ENCODE results near the gene SPDEF. TPM values are rescaled to one million over a fixed set of nuclear protein-coding genes. Genes with fewer than 3 reads are reported as not detected.
A peak's percentile ranks its signal among the peaks of the same experiment; 100 is the strongest.

SPDEF gene
- total RNA-seq, 1 donor from 2014 or later: 5.0 TPM

GRCh38 chr6:34493344-34493743 lies 62.8 kb downstream of the SPDEF start:
- no peak for DNase-seq (ENCODE audit: low read depth)
- H3K27me3 ChIP-seq (ENCODE audit: control insufficient read depth, insufficient read depth, low read length): peaks cover 2% of the 10 kb centered on the region
- TF ChIP-seq, protein P1, sequence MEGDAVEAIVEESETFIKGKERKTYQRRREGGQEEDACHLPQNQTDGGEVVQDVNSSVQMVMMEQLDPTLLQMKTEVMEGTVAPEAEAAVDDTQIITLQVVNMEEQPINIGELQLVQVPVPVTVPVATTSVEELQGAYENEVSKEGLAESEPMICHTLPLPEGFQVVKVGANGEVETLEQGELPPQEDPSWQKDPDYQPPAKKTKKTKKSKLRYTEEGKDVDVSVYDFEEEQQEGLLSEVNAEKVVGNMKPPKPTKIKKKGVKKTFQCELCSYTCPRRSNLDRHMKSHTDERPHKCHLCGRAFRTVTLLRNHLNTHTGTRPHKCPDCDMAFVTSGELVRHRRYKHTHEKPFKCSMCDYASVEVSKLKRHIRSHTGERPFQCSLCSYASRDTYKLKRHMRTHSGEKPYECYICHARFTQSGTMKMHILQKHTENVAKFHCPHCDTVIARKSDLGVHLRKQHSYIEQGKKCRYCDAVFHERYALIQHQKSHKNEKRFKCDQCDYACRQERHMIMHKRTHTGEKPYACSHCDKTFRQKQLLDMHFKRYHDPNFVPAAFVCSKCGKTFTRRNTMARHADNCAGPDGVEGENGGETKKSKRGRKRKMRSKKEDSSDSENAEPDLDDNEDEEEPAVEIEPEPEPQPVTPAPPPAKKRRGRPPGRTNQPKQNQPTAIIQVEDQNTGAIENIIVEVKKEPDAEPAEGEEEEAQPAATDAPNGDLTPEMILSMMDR (IDR thresholded peaks at IDR 0.05; ENCODE audit: insufficient read depth, low read length, severe bottlenecking): no peak
- no peak overlapping the region for H3K4me3 ChIP-seq (ENCODE audit: low read depth, low read length)
- H3K36me3 ChIP-seq (ENCODE audit: control insufficient read depth, insufficient read depth, low read length): no peaks in the 10 kb centered on the region
- no peak for FAIRE-seq

DNA sequence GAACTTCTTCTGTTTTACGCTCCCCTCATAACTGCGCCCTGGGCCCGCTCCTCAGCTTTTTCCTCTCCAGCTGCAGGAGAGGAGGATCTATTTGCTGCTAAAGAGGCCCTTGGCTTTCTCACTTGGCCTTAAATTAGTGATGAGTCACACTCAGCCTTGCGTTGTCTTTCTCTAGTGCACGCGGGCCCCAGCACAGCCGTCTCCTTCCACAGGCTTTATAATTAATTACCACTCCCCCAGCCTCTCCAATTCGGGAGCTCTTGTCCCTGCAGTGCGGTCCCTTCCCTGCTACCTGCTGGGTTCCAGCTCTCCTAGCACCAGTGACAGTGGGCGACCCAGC lies 65.1 kb downstream of the SPDEF start:
- Histone ChIP-seq H3K27me3 (ENCODE audit: control insufficient read depth, insufficient read depth, low read length) (no peaks in the 10 kb centered on the region), H3K36me3 (ENCODE audit: control insufficient read depth, insufficient read depth, low read length) (no peaks in the 10 kb centered on the region), H3K4me3 (ENCODE audit: low read depth, low read length) (no peak overlapping the region)
- DNase-seq (ENCODE audit: low read depth) (peak; percentile 8), FAIRE-seq (no peak)
- TF ChIP-seq, protein P1 (IDR thresholded peaks at IDR 0.05; ENCODE audit: insufficient read depth, low read length, severe bottlenecking): no peak

GRCh38 chr6:34490390-34491090 lies 65.6 kb downstream of the SPDEF start:
- DNase-seq (ENCODE audit: low read depth) (no peak), FAIRE-seq (no peak)

DNA sequence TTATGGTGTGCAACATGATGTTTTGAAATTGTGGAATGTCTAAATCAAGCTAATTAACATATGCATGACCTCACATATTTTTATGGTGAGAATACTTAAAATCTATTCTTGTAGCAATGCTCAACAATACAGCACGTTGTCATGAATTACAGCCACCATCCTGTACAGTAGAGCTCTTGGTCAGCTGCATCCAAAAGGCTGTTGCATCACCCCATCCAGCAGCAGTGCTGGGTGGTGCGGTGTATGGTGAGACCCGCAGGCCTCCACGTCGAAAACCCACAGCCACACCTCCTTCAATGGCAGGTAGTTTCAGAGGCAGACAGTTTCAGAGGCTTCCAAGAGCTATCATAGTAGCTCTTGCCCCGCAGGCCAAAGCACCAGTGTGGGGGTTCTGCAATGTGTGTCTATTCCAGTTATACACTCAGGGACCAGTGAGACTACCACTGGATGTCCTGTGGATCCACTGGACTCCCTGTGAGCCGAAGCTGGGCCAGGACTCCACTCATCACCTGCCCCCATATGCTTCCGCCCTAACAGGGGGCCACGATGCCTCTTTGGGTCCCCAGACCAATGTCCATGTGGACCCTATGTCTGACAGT lies 66.8 kb downstream of the SPDEF start:
- H3K4me3 ChIP-seq (ENCODE audit: low read depth, low read length): no peak overlapping the region
- H3K36me3 ChIP-seq (ENCODE audit: control insufficient read depth, insufficient read depth, low read length): no peaks in the 10 kb centered on the region
- TF ChIP-seq, protein P1 (IDR thresholded peaks at IDR 0.05; ENCODE audit: insufficient read depth, low read length, severe bottlenecking): no peak
- no peaks in the 10 kb centered on the region for H3K27me3 ChIP-seq (ENCODE audit: control insufficient read depth, insufficient read depth, low read length)
- DNase-seq (ENCODE audit: low read depth): no peak
- no peak for FAIRE-seq

More at GRCh38 chr6:34490390-34491090, 65.6 kb downstream of the SPDEF start:
- TF ChIP-seq, protein P1 (IDR thresholded peaks at IDR 0.05; ENCODE audit: insufficient read depth, low read length, severe bottlenecking): no peak
- no peaks in the 10 kb centered on the region for H3K36me3 ChIP-seq (ENCODE audit: control insufficient read depth, insufficient read depth, low read length)
- no peaks in the 10 kb centered on the region for H3K27me3 ChIP-seq (ENCODE audit: control insufficient read depth, insufficient read depth, low read length)
- no peak overlapping the region for H3K4me3 ChIP-seq (ENCODE audit: low read depth, low read length)

Other genes starting within 250 kb of the SPDEF start
- gene NUDT3, start 163.7 kb downstream of the SPDEF start, total RNA-seq: 15.8 and 18.7 TPM in 2 replicates
- 2,015 and 3,887 TPM in 2 replicates for gene RPS10, start 130.3 kb downstream of the SPDEF start, total RNA-seq
- gene PACSIN1, start 90.3 kb downstream of the SPDEF start, total RNA-seq: not detected in 2 replicates
- gene ILRUN, start 140.4 kb upstream of the SPDEF start, total RNA-seq: 62.1 and 64.9 TPM in 2 replicates
- gene SNRPC, start 201.2 kb upstream of the SPDEF start, total RNA-seq: 46.6 and 62.6 TPM in 2 replicates
- gene BLTP3A, start 235.8 kb upstream of the SPDEF start, total RNA-seq: 7.8 and 8.2 TPM in 2 replicates

All from bronchial epithelial cell (primary cell).